SK-N-SH (cell line): ENCODE data around the gene UBE4B. TPM values are rescaled to one million over a fixed set of nuclear protein-coding genes. Genes with fewer than 3 reads are reported as not detected.

Source experiments
- CTCF ChIA-PET: fragments of 300-600, 350-600 bp; formaldehyde crosslinking; extraction: SDS; loops from one replicate; lab custom pipeline; 2021; lab: Yijun Ruan, JAX
- POLR2A ChIA-PET: fragments of 350-600 bp; sonication (Branson Sonifier 250); formaldehyde crosslinking; extraction: SDS; loops from one replicate; lab custom pipeline; 2020; ENCODE audit warnings: antibody characterized with exemption, inconsistent platforms; lab: Yijun Ruan, JAX
- DNase-seq: peaks from one replicate; pipeline ENCODE4 v3.0.0; 2012
- H2AFZ ChIP-seq: fragments of 200-600 bp; sonication (generic); 2 replicates; pipeline ENCODE4 v1.8.1; 2016; ENCODE audit warnings: antibody characterized with exemption, mild to moderate bottlenecking, low read depth
- H3F3A ChIP-seq: fragments of 200-600 bp; sonication (generic); replicated peaks from 2 replicates; pipeline ENCODE3; 2016; ENCODE audit warnings: antibody characterized with exemption, mild to moderate bottlenecking; ENCODE audit not compliant: insufficient read depth
- H3K27ac ChIP-seq, 2 experiments: fragments of 200-500 bp in 1 of 2; fragments of 200-600 bp in 1 of 2; sonication (Bioruptor generic) in 1 of 2; sonication (generic), shearing (Covaris generic) in 1 of 2; 2 replicates each; pipeline versions ENCODE4 v1.5.1 to v1.6.1; 2014 to 2016; ENCODE audit warnings: low read depth in 2 of 2, inconsistent platforms in 1 of 2, low read length in 1 of 2, mild to moderate bottlenecking in 1 of 2, mixed read lengths in 1 of 2
- H3K27me3 ChIP-seq: fragments of 200-600 bp; sonication (generic), shearing (Covaris generic); 2 replicates; pipeline ENCODE4 v1.6.1; 2016; ENCODE audit warnings: mixed run types; ENCODE audit not compliant: insufficient read depth
- H3K36me3 ChIP-seq, 2 experiments: fragments of 200-500 bp in 1 of 2; fragments of 200-600 bp in 1 of 2; sonication (Bioruptor generic) in 1 of 2; sonication (generic) in 1 of 2; replicated peaks in 1 of 2; 2 replicates each; pipeline versions ENCODE3 to v1.5.1; 2014 to 2016; ENCODE audit warnings: low read length in 1 of 2, mild to moderate bottlenecking in 1 of 2; ENCODE audit not compliant: insufficient read depth in 2 of 2, control insufficient read depth in 1 of 2
- H3K4me1 ChIP-seq, 2 experiments: fragments of 200-500 bp in 1 of 2; fragments of 200-600 bp in 1 of 2; sonication (Bioruptor generic) in 1 of 2; sonication (generic), shearing (Covaris generic) in 1 of 2; 2 replicates each; pipeline versions ENCODE4 v1.5.1 to v1.6.1; 2014 to 2016; ENCODE audit warnings: low read depth in 1 of 2, low read length in 1 of 2, mixed run types in 1 of 2; ENCODE audit not compliant: insufficient read depth in 2 of 2, control insufficient read depth in 1 of 2
- H3K4me2 ChIP-seq: fragments of 200-600 bp; sonication (generic), shearing (Covaris generic); 2 replicates; pipeline ENCODE4 v1.6.1; 2017; ENCODE audit warnings: mixed run types
- H3K4me3 ChIP-seq, 2 experiments: fragments of 200-500 bp in 1 of 2; fragments of 200-600 bp in 1 of 2; sonication (Bioruptor generic) in 1 of 2; sonication (generic), shearing (Covaris generic) in 1 of 2; 2 replicates each; pipeline versions ENCODE4 v1.5.1 to v1.8.1; 2014 to 2016; ENCODE audit warnings: low read depth in 2 of 2, inconsistent platforms in 1 of 2, low read length in 1 of 2, mild to moderate bottlenecking in 1 of 2, mixed read lengths in 1 of 2, moderate library complexity in 1 of 2
- H3K79me2 ChIP-seq: fragments of 200-600 bp; sonication (generic); 2 replicates; pipeline ENCODE4 v1.8.1; 2017; ENCODE audit warnings: mild to moderate bottlenecking; ENCODE audit not compliant: insufficient read depth
- H3K9ac ChIP-seq: fragments of 200-600 bp; sonication (generic); 2 replicates; pipeline ENCODE4 v1.6.1; 2017; ENCODE audit warnings: mixed run types
- H3K9me2 ChIP-seq: fragments of 200-600 bp; sonication (generic); 2 replicates; pipeline ENCODE4 v1.6.1; 2017; ENCODE audit warnings: mixed run types
- H3K9me3 ChIP-seq: fragments of 200-600 bp; sonication (generic); 2 replicates; pipeline ENCODE4 v1.6.1; 2017; ENCODE audit warnings: mixed run types, mild to moderate bottlenecking, moderate library complexity
- H4K20me1 ChIP-seq: fragments of 200-600 bp; sonication (generic); 2 replicates; pipeline ENCODE4 v1.6.1; 2017; ENCODE audit warnings: mild to moderate bottlenecking, mixed run types; ENCODE audit not compliant: insufficient read depth
- CHD2 ChIP-seq: fragments of 150-350 bp; IDR thresholded peaks from 2 replicates; pipeline ENCODE4 v1.6.1; 2018; ENCODE audit warnings: low read length; ENCODE audit not compliant: partially characterized antibody
- EP300 ChIP-seq, 2 experiments: IDR thresholded peaks; 2 replicates each; pipeline versions ENCODE4 v1.4.0 to v1.6.1; 2012; ENCODE audit warnings: borderline replicate concordance in 1 of 2, low read depth in 1 of 2, low read length in 1 of 2
- EZH2phosphoT487 ChIP-seq: fragments of 200-600 bp; sonication (generic); IDR thresholded peaks from 2 replicates; pipeline ENCODE4 v1.6.1; 2017; ENCODE audit warnings: low read depth, mixed run types, mild to moderate bottlenecking, antibody characterized with exemption, moderate library complexity, borderline replicate concordance
- GABPA ChIP-seq: IDR thresholded peaks from 2 replicates; pipeline ENCODE4 v1.4.0; 2012; ENCODE audit warnings: low read depth, mild to moderate bottlenecking
- JUND ChIP-seq: IDR thresholded peaks from 2 replicates; pipeline ENCODE4 v1.4.0; 2012
- MXI1 ChIP-seq: IDR thresholded peaks from 2 replicates; pipeline ENCODE4 v1.6.1; 2012; ENCODE audit warnings: mild to moderate bottlenecking, low read depth, low read length, improper control_type of control experiment
- NFIC ChIP-seq: IDR thresholded peaks from 2 replicates; pipeline ENCODE4 v1.4.0; 2012; ENCODE audit warnings: borderline replicate concordance
- NRF1 ChIP-seq: IDR thresholded peaks from 2 replicates; pipeline ENCODE4 v1.6.1; 2012; ENCODE audit warnings: low read depth, mild to moderate bottlenecking, low read length
- POLR2AphosphoS5 ChIP-seq: IDR thresholded peaks from 2 replicates; pipeline ENCODE4 v1.6.1; 2012; ENCODE audit warnings: low read depth, low read length
- RAD21 ChIP-seq: IDR thresholded peaks from 2 replicates; pipeline ENCODE4 v1.6.1; 2012; ENCODE audit warnings: mild to moderate bottlenecking, low read length
- TAF1 ChIP-seq: IDR thresholded peaks from 2 replicates; pipeline ENCODE4 v1.6.1; 2012; ENCODE audit warnings: low read depth, mild to moderate bottlenecking, low read length, moderate library complexity, borderline replicate concordance
- WGBS: methylation state at CpG from one replicate; pipeline ENCODE4 v1.1.6; 2017; ENCODE audit warnings: low lambda C conversion rate; 5-methylcytosine and 5-hydroxymethylcytosine counted together
- polyA plus RNA-seq, 3 experiments: library from polyadenylated mRNA; depleted of rRNA; stranded (reverse); fragments of >200 nt; gene quantifications; 2 replicates each; pipeline ENCODE4 v1.2.3, GENCODE V29; 2012
- TF ChIP-seq, protein P1 (sequence below): fragments of 200-600 bp; sonication (generic); IDR thresholded peaks from 2 replicates; pipeline ENCODE4 v1.6.1; 2017; ENCODE audit warnings: antibody characterized with exemption, mild to moderate bottlenecking, moderate library complexity
- TF ChIP-seq, protein P2 (sequence below): IDR thresholded peaks from 2 replicates; pipeline ENCODE4; 2012
- TF ChIP-seq, protein P3 (sequence below): IDR thresholded peaks from 2 replicates; pipeline ENCODE4 v1.4.0; 2012; ENCODE audit warnings: low read depth, borderline replicate concordance
- TF ChIP-seq, protein P4 (sequence below): IDR thresholded peaks from 2 replicates; pipeline ENCODE4 v1.4.0; 2012; ENCODE audit warnings: low read depth

Gene UBE4B
- polyA plus RNA-seq, 1 of the 3 experiments (the other 2 are of a cell fraction): 19.1 TPM

DNA sequence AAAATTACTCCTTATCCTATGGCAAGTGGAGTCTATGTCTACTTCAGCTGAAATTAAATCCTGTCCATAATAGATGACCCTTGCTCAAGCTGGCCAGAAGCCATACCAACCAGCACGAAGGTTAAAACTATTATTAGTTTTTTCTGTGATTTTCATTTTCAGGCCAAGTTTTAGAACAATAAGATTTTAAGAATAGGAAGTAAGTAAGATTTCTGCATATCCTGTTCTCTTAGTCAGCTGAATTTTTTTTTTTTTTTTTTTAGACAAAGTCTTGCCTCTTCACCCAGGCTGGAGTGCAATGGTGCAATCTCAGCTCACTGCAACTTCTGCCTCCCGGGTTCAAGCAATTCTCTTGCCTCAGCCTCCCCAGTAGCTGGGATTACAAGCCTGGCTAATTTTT lies 41.8 kb upstream of the UBE4B start:
- Histone ChIP-seq H3K9ac (no peak overlapping the region), H3K4me2 (no peak overlapping the region), H4K20me1 (no peaks in the 10 kb centered on the region), H3K4me1 (no peaks in the 10 kb centered on the region), H3F3A (no peaks in the 10 kb centered on the region), H3K27me3 (no peaks in the 10 kb centered on the region), H3K27ac (no peak overlapping the region), H3K36me3 (no peaks in the 10 kb centered on the region), H3K79me2 (no peaks in the 10 kb centered on the region), H2AFZ (no peak overlapping the region), H3K9me3 (no peaks in the 10 kb centered on the region), H3K4me3 (no peak overlapping the region), H3K9me2 (no peaks in the 10 kb centered on the region)
- TF ChIP-seq TAF1: no peak
- no peak for TF ChIP-seq JUND
- TF ChIP-seq, protein P1, sequence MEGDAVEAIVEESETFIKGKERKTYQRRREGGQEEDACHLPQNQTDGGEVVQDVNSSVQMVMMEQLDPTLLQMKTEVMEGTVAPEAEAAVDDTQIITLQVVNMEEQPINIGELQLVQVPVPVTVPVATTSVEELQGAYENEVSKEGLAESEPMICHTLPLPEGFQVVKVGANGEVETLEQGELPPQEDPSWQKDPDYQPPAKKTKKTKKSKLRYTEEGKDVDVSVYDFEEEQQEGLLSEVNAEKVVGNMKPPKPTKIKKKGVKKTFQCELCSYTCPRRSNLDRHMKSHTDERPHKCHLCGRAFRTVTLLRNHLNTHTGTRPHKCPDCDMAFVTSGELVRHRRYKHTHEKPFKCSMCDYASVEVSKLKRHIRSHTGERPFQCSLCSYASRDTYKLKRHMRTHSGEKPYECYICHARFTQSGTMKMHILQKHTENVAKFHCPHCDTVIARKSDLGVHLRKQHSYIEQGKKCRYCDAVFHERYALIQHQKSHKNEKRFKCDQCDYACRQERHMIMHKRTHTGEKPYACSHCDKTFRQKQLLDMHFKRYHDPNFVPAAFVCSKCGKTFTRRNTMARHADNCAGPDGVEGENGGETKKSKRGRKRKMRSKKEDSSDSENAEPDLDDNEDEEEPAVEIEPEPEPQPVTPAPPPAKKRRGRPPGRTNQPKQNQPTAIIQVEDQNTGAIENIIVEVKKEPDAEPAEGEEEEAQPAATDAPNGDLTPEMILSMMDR: no peak
- TF ChIP-seq GABPA: no peak
- no peak for TF ChIP-seq NFIC
- TF ChIP-seq EP300 (IDR thresholded peaks at IDR 0.05; ENCODE audit: borderline replicate concordance in 1 of 2, low read depth in 1 of 2, low read length in 1 of 2): no peak
- TF ChIP-seq, protein P2, sequence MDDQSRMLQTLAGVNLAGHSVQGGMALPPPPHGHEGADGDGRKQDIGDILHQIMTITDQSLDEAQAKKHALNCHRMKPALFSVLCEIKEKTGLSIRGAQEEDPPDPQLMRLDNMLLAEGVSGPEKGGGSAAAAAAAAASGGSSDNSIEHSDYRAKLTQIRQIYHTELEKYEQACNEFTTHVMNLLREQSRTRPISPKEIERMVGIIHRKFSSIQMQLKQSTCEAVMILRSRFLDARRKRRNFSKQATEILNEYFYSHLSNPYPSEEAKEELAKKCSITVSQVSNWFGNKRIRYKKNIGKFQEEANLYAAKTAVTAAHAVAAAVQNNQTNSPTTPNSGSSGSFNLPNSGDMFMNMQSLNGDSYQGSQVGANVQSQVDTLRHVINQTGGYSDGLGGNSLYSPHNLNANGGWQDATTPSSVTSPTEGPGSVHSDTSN: no peak
- no peak for TF ChIP-seq NRF1
- no peak for TF ChIP-seq POLR2AphosphoS5
- TF ChIP-seq CHD2: no peak
- no peak for TF ChIP-seq MXI1
- TF ChIP-seq, protein P3, sequence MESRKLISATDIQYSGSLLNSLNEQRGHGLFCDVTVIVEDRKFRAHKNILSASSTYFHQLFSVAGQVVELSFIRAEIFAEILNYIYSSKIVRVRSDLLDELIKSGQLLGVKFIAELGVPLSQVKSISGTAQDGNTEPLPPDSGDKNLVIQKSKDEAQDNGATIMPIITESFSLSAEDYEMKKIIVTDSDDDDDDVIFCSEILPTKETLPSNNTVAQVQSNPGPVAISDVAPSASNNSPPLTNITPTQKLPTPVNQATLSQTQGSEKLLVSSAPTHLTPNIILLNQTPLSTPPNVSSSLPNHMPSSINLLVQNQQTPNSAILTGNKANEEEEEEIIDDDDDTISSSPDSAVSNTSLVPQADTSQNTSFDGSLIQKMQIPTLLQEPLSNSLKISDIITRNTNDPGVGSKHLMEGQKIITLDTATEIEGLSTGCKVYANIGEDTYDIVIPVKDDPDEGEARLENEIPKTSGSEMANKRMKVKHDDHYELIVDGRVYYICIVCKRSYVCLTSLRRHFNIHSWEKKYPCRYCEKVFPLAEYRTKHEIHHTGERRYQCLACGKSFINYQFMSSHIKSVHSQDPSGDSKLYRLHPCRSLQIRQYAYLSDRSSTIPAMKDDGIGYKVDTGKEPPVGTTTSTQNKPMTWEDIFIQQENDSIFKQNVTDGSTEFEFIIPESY: no peak
- TF ChIP-seq, protein P4, sequence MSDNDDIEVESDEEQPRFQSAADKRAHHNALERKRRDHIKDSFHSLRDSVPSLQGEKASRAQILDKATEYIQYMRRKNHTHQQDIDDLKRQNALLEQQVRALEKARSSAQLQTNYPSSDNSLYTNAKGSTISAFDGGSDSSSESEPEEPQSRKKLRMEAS: no peak
- TF ChIP-seq RAD21: no peak
- TF ChIP-seq EZH2phosphoT487: no peak
- ChIA-PET CTCF (interaction anchor here (1.3 kb wide), 1 partner anchor 30 kb away, joined by 3 read pairs; no protein-coding TSS in a partner anchor), POLR2A (no interaction called here)
- DNase-seq: no peak
- 61% methylated on average over 2 of the region's 2 CpGs for whole genome bisulfite sequencing
